Erythroblast (primary cell): ENCODE results near the gene MAST2.

Experiments used
- GATA1 ChIP-seq: IDR thresholded peaks from 2 replicates; pipeline ENCODE4 v1.6.1; 2011; ENCODE audit warnings: low read depth, mild to moderate bottlenecking, control low read depth, low read length, moderate library complexity
- POLR2A ChIP-seq: IDR thresholded peaks from 2 replicates; pipeline ENCODE4 v1.6.1; 2011; ENCODE audit warnings: mild to moderate bottlenecking, low read length

DNA sequence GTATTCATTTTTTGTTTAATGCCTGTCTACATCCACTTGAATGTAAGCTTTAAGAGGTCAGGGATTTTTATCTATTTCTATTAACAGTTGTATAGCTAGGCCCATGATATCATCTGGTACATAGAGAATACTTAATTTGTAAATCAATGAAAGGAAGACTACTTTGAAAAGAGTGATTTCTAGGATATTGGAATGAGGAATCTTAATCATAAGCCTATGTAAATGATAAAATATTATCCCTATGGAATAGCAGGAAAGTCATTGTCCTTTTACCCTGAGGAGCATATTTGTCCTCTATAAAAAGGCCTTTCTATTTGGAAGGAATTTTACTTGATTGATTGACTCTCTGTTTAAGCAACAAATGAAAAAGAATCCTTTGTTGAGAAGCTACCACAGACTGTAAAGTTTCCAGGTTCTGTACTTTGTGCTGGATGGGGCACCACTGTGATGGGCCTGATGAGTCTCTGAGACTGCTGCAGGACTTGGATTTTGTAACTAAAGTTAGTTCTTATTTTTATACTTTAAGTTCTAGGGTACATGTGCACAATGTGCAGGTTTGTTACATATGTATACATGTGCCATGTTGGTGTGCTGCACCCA is 53.8 kb downstream of the MAST2 start:
- TF ChIP-seq POLR2A (no peak), GATA1 (no peak)
